ENCODE measurements around the gene AKAP9.

Gene AKAP9

DNA sequence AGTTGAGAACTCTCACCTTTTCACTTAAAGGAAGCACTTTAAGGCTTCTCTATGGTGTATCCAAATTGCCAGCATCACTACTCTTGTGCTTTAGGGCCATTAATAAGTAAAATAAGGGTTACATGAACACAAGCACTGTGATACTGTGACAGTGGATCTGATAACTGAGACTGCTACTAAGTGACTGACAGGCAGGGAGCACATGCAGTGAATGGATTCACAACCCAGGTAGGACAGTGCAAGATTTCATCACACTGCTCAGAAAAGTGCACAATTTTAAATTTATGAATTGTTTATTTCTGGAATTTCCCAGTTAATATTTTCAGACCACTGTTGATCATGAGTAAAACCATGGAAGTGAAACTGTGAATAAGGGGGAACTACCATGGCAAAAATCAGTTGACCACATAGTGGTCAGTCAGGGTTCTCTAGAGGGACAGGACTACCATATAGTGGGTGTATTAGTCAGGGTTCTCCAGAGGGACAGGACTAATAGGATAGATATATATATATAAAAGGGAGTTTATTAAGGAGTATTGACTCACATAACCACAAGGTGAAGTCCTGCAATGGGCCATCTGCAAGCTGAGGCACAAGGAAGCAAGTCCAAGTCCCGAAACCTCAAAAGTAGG, 214.6 kb downstream of the AKAP9 start:
- no peak overlapping the region for H3K27ac Mint-ChIP-seq
- peaks cover 5% of the 10 kb centered on the region for H3K4me1 Mint-ChIP-seq (ENCODE audit: low read depth)
- H3K36me3 Mint-ChIP-seq (ENCODE audit: low read depth): no peaks in the 10 kb centered on the region
- no peak overlapping the region for H3K4me3 Mint-ChIP-seq
- H3K9me3 Mint-ChIP-seq: no peaks in the 10 kb centered on the region
- DNase-seq (ENCODE audit: low spot score): no peak
- peaks cover 13% of the 10 kb centered on the region for H3K27me3 Mint-ChIP-seq (ENCODE audit: low read depth)

DNA sequence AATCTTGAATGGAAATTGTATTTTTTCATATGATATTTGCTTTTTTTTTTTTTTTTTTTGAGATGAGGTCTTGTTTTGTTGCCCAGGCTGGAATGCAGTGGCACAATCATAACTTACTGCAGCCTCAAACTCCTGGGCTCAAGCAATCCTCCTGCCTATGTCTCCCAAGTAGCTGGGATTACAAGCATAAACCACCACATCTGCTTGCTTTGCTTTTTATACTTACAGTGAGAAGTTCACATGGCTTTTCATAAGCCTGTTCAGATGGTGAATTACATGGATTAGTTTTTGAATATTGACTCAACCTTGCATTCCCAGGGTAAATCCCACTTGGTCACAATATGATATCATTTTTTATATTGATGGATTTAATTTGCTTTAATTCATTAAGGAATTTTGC, 216.3 kb downstream of the AKAP9 start:
- no peak for DNase-seq (ENCODE audit: low spot score)
- no peak overlapping the region for H3K27ac Mint-ChIP-seq
- peaks cover 22% of the 10 kb centered on the region for H3K27me3 Mint-ChIP-seq (ENCODE audit: low read depth)
- H3K9me3 Mint-ChIP-seq: no peaks in the 10 kb centered on the region
- H3K36me3 Mint-ChIP-seq (ENCODE audit: low read depth): no peaks in the 10 kb centered on the region
- H3K4me3 Mint-ChIP-seq: no peak overlapping the region
- H3K4me1 Mint-ChIP-seq (ENCODE audit: low read depth): peaks cover 5% of the 10 kb centered on the region

DNA sequence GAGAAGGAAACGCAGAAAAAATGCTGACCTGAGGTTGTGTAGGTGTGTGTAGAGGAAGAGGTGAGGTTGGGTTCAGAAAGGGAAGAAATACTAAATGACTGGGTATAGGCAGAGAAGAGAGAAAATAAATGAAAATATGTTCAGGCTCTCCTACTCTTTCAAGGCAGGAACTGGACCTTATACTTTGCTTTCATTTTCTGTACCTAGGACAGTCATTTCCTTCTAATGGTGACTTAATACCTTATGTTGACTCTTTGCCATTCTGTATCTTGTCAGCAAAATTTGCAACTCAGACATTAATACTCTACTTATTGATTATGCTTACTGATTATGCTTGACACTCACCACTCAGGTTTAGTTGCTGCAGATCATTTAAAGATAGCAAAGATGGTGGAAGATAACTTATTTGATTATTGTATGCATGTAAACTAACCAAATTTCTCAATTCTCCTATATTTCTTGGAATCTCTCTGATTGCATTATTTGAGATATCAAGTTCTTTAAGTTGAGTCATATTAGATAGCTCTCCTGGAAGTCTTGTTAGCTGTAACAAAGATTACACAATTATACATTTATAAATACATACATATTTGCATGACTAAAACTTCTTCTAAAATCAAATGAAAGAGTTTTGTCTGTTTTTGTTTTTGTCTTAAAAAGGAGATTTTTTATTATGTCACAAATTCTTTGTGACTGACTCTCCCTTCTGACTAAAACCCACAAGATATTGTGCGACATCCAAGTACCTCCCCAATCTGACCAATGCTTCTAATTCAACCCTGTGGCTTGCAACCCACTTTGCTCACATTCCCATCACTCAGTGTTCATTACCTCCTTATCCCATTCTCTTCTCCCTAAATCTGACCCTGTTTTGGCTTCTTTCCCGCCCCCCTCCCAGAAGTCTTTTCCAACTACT, 218.3 kb downstream of the AKAP9 start:
- H3K27me3 Mint-ChIP-seq (ENCODE audit: low read depth): peaks cover 28% of the 10 kb centered on the region
- H3K9me3 Mint-ChIP-seq: no peaks in the 10 kb centered on the region
- H3K4me3 Mint-ChIP-seq: no peak overlapping the region
- peaks cover 5% of the 10 kb centered on the region for H3K4me1 Mint-ChIP-seq (ENCODE audit: low read depth)
- DNase-seq (ENCODE audit: low spot score): no peak
- no peaks in the 10 kb centered on the region for H3K36me3 Mint-ChIP-seq (ENCODE audit: low read depth)
- H3K27ac Mint-ChIP-seq: no peak overlapping the region
